ENCODE measurements around the gene SCART1. TPM values are rescaled to one million over a fixed set of nuclear protein-coding genes. Genes with fewer than 3 reads are reported as not detected.
"Not testable (repeated sequence)": the region's sequence is repeated elsewhere in the genome, so short reads cannot be mapped to it uniquely, and the experiment has no call there.

SCART1 gene
- total RNA-seq, 1 donor from 2014 or later = not detected

DNA sequence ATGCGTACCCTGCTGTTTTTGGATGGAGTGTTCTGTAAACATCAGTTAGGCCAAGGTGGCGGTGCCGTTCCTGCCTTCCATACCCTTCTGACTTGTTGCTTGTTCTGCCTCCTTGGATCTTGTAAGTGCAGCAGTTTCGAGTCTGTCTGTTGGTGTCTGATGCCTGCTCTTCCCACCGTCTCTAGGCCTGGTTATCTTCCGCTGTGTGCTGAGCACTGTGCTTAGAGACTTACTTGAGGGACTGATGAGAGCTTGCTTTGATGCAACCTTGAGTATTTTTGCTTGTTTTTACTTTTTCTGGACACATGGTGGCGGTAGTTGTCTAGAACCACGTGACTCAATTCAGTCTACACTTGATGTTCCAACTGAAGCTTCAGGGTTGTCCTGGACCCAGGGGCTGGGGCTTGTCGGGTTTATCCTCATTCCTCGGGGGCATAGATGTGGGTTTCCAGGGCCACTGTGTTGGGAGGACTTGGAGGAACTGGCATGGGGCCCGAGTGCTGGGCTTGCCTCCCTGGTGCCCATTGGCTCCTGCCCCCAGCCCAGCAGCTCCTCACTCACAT lies 15.0 kb upstream of the SCART1 start:
- DNase-seq (ENCODE audit: low read depth) = no peak
- Histone ChIP-seq H3K27me3 (ENCODE audit: control insufficient read depth, insufficient read depth, low read length) (no peaks in the 10 kb centered on the region), H3K4me3 (ENCODE audit: low read depth, low read length) (no peak overlapping the region), H3K36me3 (ENCODE audit: control insufficient read depth, insufficient read depth, low read length) (no peaks in the 10 kb centered on the region)
- TF ChIP-seq, protein P1, sequence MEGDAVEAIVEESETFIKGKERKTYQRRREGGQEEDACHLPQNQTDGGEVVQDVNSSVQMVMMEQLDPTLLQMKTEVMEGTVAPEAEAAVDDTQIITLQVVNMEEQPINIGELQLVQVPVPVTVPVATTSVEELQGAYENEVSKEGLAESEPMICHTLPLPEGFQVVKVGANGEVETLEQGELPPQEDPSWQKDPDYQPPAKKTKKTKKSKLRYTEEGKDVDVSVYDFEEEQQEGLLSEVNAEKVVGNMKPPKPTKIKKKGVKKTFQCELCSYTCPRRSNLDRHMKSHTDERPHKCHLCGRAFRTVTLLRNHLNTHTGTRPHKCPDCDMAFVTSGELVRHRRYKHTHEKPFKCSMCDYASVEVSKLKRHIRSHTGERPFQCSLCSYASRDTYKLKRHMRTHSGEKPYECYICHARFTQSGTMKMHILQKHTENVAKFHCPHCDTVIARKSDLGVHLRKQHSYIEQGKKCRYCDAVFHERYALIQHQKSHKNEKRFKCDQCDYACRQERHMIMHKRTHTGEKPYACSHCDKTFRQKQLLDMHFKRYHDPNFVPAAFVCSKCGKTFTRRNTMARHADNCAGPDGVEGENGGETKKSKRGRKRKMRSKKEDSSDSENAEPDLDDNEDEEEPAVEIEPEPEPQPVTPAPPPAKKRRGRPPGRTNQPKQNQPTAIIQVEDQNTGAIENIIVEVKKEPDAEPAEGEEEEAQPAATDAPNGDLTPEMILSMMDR (IDR thresholded peaks at IDR 0.05; ENCODE audit: insufficient read depth, low read length, poor library complexity, severe bottlenecking) = no peak

DNA sequence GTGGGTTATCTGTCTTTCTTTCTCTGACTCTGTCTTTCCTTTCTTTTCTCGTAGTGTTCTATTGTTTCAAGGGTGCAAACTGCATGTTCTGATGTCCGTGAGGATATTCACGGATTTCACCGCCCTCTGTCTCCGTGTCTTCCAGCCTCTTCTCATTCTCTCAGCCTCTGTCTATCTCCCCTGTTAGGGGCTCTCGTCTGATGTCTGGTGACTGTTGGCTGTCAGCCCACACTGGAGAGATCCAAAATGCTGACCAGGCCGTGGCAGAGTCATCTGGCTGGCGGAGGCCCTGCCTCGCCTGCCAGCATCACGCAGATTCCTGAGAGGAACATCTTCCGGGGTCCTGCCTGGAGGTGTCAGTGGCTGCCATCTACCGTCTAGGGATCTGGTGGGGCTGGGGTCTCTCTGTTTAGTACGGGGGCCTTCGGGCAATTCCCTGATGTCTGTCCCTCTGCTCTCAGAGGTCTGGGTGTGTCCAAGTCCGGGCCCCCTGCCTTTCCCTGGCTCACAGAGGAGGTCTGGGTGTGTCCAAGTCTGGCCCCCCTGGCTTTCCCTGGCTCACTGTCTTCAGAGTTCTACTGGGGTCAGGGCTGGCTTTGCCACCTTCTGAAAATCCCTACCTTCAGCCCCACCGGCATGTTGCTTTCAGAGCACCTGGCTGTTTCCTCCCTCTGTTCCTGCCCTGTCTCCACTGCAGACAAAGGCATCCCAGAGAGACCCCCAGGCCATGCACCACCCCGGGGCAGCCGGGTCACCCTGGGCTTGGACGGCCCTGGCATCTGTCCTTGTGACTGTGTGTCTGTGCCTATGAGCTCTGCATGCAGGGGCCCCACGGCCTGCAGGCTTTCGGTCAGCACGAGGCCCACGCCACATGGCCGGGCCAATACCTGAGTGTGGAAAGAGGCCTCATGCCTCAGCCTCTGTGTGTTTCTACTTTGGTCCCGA lies 14.0 kb upstream of the SCART1 start:
- Histone ChIP-seq H3K4me3 (ENCODE audit: low read depth, low read length) (no peak overlapping the region), H3K36me3 (ENCODE audit: control insufficient read depth, insufficient read depth, low read length) (no peaks in the 10 kb centered on the region), H3K27me3 (ENCODE audit: control insufficient read depth, insufficient read depth, low read length) (no peaks in the 10 kb centered on the region)
- DNase-seq (ENCODE audit: low read depth) = no peak
- TF ChIP-seq, protein P1 (IDR thresholded peaks at IDR 0.05; ENCODE audit: insufficient read depth, low read length, poor library complexity, severe bottlenecking) = no peak

DNA sequence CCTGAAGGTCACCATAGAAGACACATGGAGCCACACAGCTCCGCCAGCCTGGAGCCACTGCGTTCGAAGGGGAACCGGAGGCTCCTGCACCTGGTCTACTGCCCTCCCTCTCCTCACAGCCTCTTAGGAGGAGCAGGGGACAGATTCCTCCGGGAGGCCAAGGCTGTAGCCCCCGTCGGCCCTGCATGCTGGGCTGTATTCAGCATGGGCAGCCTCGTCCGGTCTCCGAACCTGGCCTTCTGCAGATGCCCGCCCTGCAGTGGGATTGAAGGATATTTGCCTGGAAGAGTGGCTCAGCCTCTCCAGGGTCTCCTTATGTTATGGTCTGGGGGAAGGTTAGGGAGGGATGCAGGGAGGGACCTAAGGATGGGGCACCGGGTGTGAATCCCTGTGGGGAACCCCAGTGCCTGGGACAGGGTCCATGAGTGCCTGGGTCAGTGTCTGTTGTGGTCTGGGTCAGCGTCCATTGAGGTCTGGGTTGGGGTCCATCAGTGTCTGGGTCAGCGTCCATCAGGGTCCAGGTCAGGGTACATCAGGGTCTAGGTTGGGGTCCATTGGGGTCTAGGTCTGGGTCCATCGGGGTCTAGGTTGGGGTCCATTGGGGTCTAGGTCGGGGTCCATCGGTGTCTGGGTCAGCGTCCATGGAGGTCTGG lies 13.0 kb upstream of the SCART1 start:
- TF ChIP-seq, protein P1 (IDR thresholded peaks at IDR 0.05; ENCODE audit: insufficient read depth, low read length, poor library complexity, severe bottlenecking) = no peak
- DNase-seq (ENCODE audit: low read depth) = no peak
- H3K36me3 ChIP-seq (ENCODE audit: control insufficient read depth, insufficient read depth, low read length) = no peaks in the 10 kb centered on the region
- H3K27me3 ChIP-seq (ENCODE audit: control insufficient read depth, insufficient read depth, low read length) = no peaks in the 10 kb centered on the region
- no peak overlapping the region for H3K4me3 ChIP-seq (ENCODE audit: low read depth, low read length)

DNA sequence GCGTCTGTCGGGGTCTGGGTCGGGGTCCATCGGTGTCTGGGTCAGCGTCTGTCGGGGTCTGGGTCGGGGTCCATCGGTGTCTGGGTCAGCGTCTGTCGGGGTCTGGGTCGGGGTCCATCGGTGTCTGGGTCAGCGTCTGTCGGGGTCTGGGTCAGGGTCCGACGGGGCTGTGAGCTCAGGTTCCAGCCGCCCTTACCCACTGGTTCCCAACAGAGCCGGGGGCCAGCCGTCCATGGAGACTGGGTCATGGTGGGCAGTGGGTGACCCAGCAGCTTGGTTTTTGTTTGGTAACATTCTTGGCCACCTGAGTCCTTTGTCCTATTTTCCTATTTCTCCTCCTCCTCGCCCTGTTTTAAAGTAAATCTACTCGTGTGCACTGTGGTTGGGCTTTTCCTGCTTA lies 12.4 kb upstream of the SCART1 start:
- H3K4me3 ChIP-seq (ENCODE audit: low read depth, low read length); H3K36me3 ChIP-seq (ENCODE audit: control insufficient read depth, insufficient read depth, low read length); DNase-seq (ENCODE audit: low read depth); H3K27me3 ChIP-seq (ENCODE audit: control insufficient read depth, insufficient read depth, low read length): not testable (repeated sequence)

DNA sequence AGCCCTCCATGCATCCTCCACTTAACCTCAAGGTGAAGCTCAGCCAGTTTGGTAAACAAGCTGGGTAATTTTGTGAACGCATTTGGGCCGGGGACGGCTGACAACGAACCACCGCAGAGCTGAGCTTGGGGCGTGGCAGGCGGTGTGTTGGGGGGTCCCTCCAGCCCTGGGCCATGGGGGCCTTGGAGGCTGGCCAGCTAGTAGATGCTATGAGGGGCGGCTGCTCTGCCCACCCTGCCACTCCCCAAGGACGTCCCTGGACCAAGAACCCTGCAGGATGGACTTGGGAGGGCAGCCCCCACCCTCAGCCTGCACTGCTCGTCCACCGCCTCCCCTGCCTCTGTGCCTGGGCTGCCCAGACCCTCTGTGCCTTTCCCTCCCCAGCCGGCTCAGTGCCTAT lies 12.0 kb upstream of the SCART1 start:
- TF ChIP-seq, protein P1 (IDR thresholded peaks at IDR 0.05; ENCODE audit: insufficient read depth, low read length, poor library complexity, severe bottlenecking) = no peak
- no peaks in the 10 kb centered on the region for H3K36me3 ChIP-seq (ENCODE audit: control insufficient read depth, insufficient read depth, low read length)
- H3K4me3 ChIP-seq (ENCODE audit: low read depth, low read length) = no peak overlapping the region
- DNase-seq (ENCODE audit: low read depth) = no peak
- H3K27me3 ChIP-seq (ENCODE audit: control insufficient read depth, insufficient read depth, low read length) = no peaks in the 10 kb centered on the region

Data from kidney epithelial cell (primary cell).